ENCODE results near the gene RAPGEF4.

RAPGEF4 gene

GRCh38 chr2:172945510-172945850 is 209.8 kb downstream of the RAPGEF4 start:
- no peaks in the 10 kb centered on the region for H3K36me3 ChIP-seq (ENCODE audit: control insufficient read depth, insufficient read depth, low read length, severe bottlenecking)
- H3K4me1 ChIP-seq (ENCODE audit: control insufficient read depth, insufficient read depth, low read length) = no peaks in the 10 kb centered on the region
- no peaks in the 10 kb centered on the region for H3K27me3 ChIP-seq (replicated peaks; ENCODE audit: control insufficient read depth, insufficient read depth, low read length)
- DNase-seq (ENCODE audit: low read depth) = no peak
- H3K9me3 ChIP-seq (ENCODE audit: control insufficient read depth, low read length) = peaks cover 13% of the 10 kb centered on the region
- no peak overlapping the region for H3K4me3 ChIP-seq (ENCODE audit: low read length)
- H3K9ac ChIP-seq (ENCODE audit: low read length) = no peak overlapping the region

- Histone ChIP-seq H3K4me3 (ENCODE audit: low read length) (no peak overlapping the region), H3K4me1 (ENCODE audit: control insufficient read depth, insufficient read depth, low read length) (no peaks in the 10 kb centered on the region), H3K9ac (ENCODE audit: low read length) (no peak overlapping the region), H3K36me3 (ENCODE audit: control insufficient read depth, insufficient read depth, low read length, severe bottlenecking) (no peaks in the 10 kb centered on the region), H3K27me3 (replicated peaks; ENCODE audit: control insufficient read depth, insufficient read depth, low read length) (no peaks in the 10 kb centered on the region), H3K9me3 (ENCODE audit: control insufficient read depth, low read length) (no peaks in the 10 kb centered on the region)
- no peak for DNase-seq (ENCODE audit: low read depth)
Observed at GRCh38 chr2:172947461-172948153, 212.0 kb downstream of the RAPGEF4 start.

GRCh38 chr2:172949522-172949921 is 213.9 kb downstream of the RAPGEF4 start:
- Histone ChIP-seq H3K4me1 (ENCODE audit: control insufficient read depth, insufficient read depth, low read length) (peaks cover 12% of the 10 kb centered on the region), H3K4me3 (ENCODE audit: low read length) (no peak overlapping the region), H3K9ac (ENCODE audit: low read length) (no peak overlapping the region), H3K27me3 (replicated peaks; ENCODE audit: control insufficient read depth, insufficient read depth, low read length) (no peaks in the 10 kb centered on the region), H3K36me3 (ENCODE audit: control insufficient read depth, insufficient read depth, low read length, severe bottlenecking) (no peaks in the 10 kb centered on the region), H3K9me3 (ENCODE audit: control insufficient read depth, low read length) (no peaks in the 10 kb centered on the region)
- DNase-seq (ENCODE audit: low read depth) = no peak

GRCh38 chr2:172950565-172950964 is 214.9 kb downstream of the RAPGEF4 start:
- DNase-seq (ENCODE audit: low read depth) = no peak
- Histone ChIP-seq H3K9ac (ENCODE audit: low read length) (no peak overlapping the region), H3K4me3 (ENCODE audit: low read length) (no peak overlapping the region), H3K4me1 (ENCODE audit: control insufficient read depth, insufficient read depth, low read length) (peaks cover 16% of the 10 kb centered on the region), H3K27me3 (replicated peaks; ENCODE audit: control insufficient read depth, insufficient read depth, low read length) (no peaks in the 10 kb centered on the region), H3K36me3 (ENCODE audit: control insufficient read depth, insufficient read depth, low read length, severe bottlenecking) (no peaks in the 10 kb centered on the region), H3K9me3 (ENCODE audit: control insufficient read depth, low read length) (no peaks in the 10 kb centered on the region)

- no peaks in the 10 kb centered on the region for H3K27me3 ChIP-seq (replicated peaks; ENCODE audit: control insufficient read depth, insufficient read depth, low read length)
- H3K4me1 ChIP-seq (ENCODE audit: control insufficient read depth, insufficient read depth, low read length) = peaks cover 16% of the 10 kb centered on the region
- DNase-seq (ENCODE audit: low read depth) = no peak
- no peaks in the 10 kb centered on the region for H3K9me3 ChIP-seq (ENCODE audit: control insufficient read depth, low read length)
- H3K4me3 ChIP-seq (ENCODE audit: low read length) = no peak overlapping the region
- no peak overlapping the region for H3K9ac ChIP-seq (ENCODE audit: low read length)
- H3K36me3 ChIP-seq (ENCODE audit: control insufficient read depth, insufficient read depth, low read length, severe bottlenecking) = no peaks in the 10 kb centered on the region
Observed at GRCh38 chr2:172951554-172951953, 215.9 kb downstream of the RAPGEF4 start.

- no peak overlapping the region for H3K9ac ChIP-seq (ENCODE audit: low read length)
- no peaks in the 10 kb centered on the region for H3K27me3 ChIP-seq (replicated peaks; ENCODE audit: control insufficient read depth, insufficient read depth, low read length)
- DNase-seq (ENCODE audit: low read depth) = no peak
Observed at GRCh38 chr2:172953411-172953810, 217.8 kb downstream of the RAPGEF4 start.

GRCh38 chr2:172953970-172954852 is 218.6 kb downstream of the RAPGEF4 start:
- no peak overlapping the region for H3K9ac ChIP-seq (ENCODE audit: low read length)
- peak; percentile 60 for DNase-seq (ENCODE audit: low read depth)

More at GRCh38 chr2:172953411-172953810, 217.8 kb downstream of the RAPGEF4 start:
- peaks cover 16% of the 10 kb centered on the region for H3K4me1 ChIP-seq (ENCODE audit: control insufficient read depth, insufficient read depth, low read length)
- H3K4me3 ChIP-seq (ENCODE audit: low read length) = no peak overlapping the region
- H3K36me3 ChIP-seq (ENCODE audit: control insufficient read depth, insufficient read depth, low read length, severe bottlenecking) = no peaks in the 10 kb centered on the region
- H3K9me3 ChIP-seq (ENCODE audit: control insufficient read depth, low read length) = no peaks in the 10 kb centered on the region

GRCh38 chr2:172955587-172955986 is 219.9 kb downstream of the RAPGEF4 start:
- no peak for DNase-seq (ENCODE audit: low read depth)
- Histone ChIP-seq H3K36me3 (ENCODE audit: control insufficient read depth, insufficient read depth, low read length, severe bottlenecking) (no peaks in the 10 kb centered on the region), H3K4me1 (ENCODE audit: control insufficient read depth, insufficient read depth, low read length) (peaks cover 16% of the 10 kb centered on the region), H3K9me3 (ENCODE audit: control insufficient read depth, low read length) (no peaks in the 10 kb centered on the region), H3K27me3 (replicated peaks; ENCODE audit: control insufficient read depth, insufficient read depth, low read length) (no peaks in the 10 kb centered on the region), H3K4me3 (ENCODE audit: low read length) (no peak overlapping the region), H3K9ac (ENCODE audit: low read length) (no peak overlapping the region)

More at GRCh38 chr2:172953970-172954852, 218.6 kb downstream of the RAPGEF4 start:
- H3K27me3 ChIP-seq (replicated peaks; ENCODE audit: control insufficient read depth, insufficient read depth, low read length) = no peaks in the 10 kb centered on the region
- H3K36me3 ChIP-seq (ENCODE audit: control insufficient read depth, insufficient read depth, low read length, severe bottlenecking) = no peaks in the 10 kb centered on the region
- H3K4me1 ChIP-seq (ENCODE audit: control insufficient read depth, insufficient read depth, low read length) = peaks cover 16% of the 10 kb centered on the region
- H3K4me3 ChIP-seq (ENCODE audit: low read length) = no peak overlapping the region
- H3K9me3 ChIP-seq (ENCODE audit: control insufficient read depth, low read length) = no peaks in the 10 kb centered on the region

- no peaks in the 10 kb centered on the region for H3K27me3 ChIP-seq (replicated peaks; ENCODE audit: control insufficient read depth, insufficient read depth, low read length)
- no peaks in the 10 kb centered on the region for H3K36me3 ChIP-seq (ENCODE audit: control insufficient read depth, insufficient read depth, low read length, severe bottlenecking)
- no peak overlapping the region for H3K4me3 ChIP-seq (ENCODE audit: low read length)
- no peaks in the 10 kb centered on the region for H3K9me3 ChIP-seq (ENCODE audit: control insufficient read depth, low read length)
- peaks cover 24% of the 10 kb centered on the region for H3K4me1 ChIP-seq (ENCODE audit: control insufficient read depth, insufficient read depth, low read length)
- no peak overlapping the region for H3K9ac ChIP-seq (ENCODE audit: low read length)
- no peak for DNase-seq (ENCODE audit: low read depth)
Observed at GRCh38 chr2:172957734-172958133, 222.1 kb downstream of the RAPGEF4 start.

- Histone ChIP-seq H3K9ac (ENCODE audit: low read length) (no peak overlapping the region), H3K36me3 (ENCODE audit: control insufficient read depth, insufficient read depth, low read length, severe bottlenecking) (no peaks in the 10 kb centered on the region), H3K9me3 (ENCODE audit: control insufficient read depth, low read length) (no peaks in the 10 kb centered on the region), H3K4me1 (ENCODE audit: control insufficient read depth, insufficient read depth, low read length) (peaks cover 15% of the 10 kb centered on the region), H3K27me3 (replicated peaks; ENCODE audit: control insufficient read depth, insufficient read depth, low read length) (no peaks in the 10 kb centered on the region), H3K4me3 (ENCODE audit: low read length) (no peak overlapping the region)
- DNase-seq (ENCODE audit: low read depth) = no peak
Observed at GRCh38 chr2:172962082-172962481, 226.4 kb downstream of the RAPGEF4 start.

- peak; percentile 39 for DNase-seq (ENCODE audit: low read depth)
- Histone ChIP-seq H3K4me3 (ENCODE audit: low read length) (no peak overlapping the region), H3K9ac (ENCODE audit: low read length) (no peak overlapping the region), H3K27me3 (replicated peaks; ENCODE audit: control insufficient read depth, insufficient read depth, low read length) (no peaks in the 10 kb centered on the region), H3K36me3 (ENCODE audit: control insufficient read depth, insufficient read depth, low read length, severe bottlenecking) (no peaks in the 10 kb centered on the region), H3K9me3 (ENCODE audit: control insufficient read depth, low read length) (no peaks in the 10 kb centered on the region), H3K4me1 (ENCODE audit: control insufficient read depth, insufficient read depth, low read length) (peaks cover 23% of the 10 kb centered on the region)
Observed at GRCh38 chr2:172962824-172963223, 227.2 kb downstream of the RAPGEF4 start.
